HG03045 (cell line): ENCODE measurements around the gene FARS2.

Experiments
- ATAC-seq: cut with Tn5 transposase; IDR thresholded peaks from one replicate; pipeline ENCODE4 v1.9.1; 2021; ENCODE audit warnings: mild to moderate bottlenecking, moderate library complexity; ENCODE audit not compliant: unreplicated experiment

The FARS2 gene

GRCh38 chr6:5524110-5524509 lies 262.8 kb downstream of the FARS2 start:
- ATAC-seq, result no peak

GRCh38 chr6:5525209-5525608 lies 263.9 kb downstream of the FARS2 start:
- ATAC-seq, result no peak

- ATAC-seq, result no peak
Observed at GRCh38 chr6:5529015-5529414, 267.7 kb downstream of the FARS2 start.

GRCh38 chr6:5529733-5530132 lies 268.4 kb downstream of the FARS2 start:
- no peak for ATAC-seq

GRCh38 chr6:5531161-5531560 lies 269.8 kb downstream of the FARS2 start:
- no peak for ATAC-seq

- ATAC-seq, result no peak
Observed at GRCh38 chr6:5531853-5532375, 270.6 kb downstream of the FARS2 start.

- no peak for ATAC-seq
Observed at GRCh38 chr6:5532941-5533340, 271.6 kb downstream of the FARS2 start.

- ATAC-seq, result no peak
Observed at GRCh38 chr6:5534643-5535042, 273.3 kb downstream of the FARS2 start.

GRCh38 chr6:5536644-5537043 lies 275.3 kb downstream of the FARS2 start:
- ATAC-seq, result no peak

- ATAC-seq, result no peak
Observed at GRCh38 chr6:5537132-5537531, 275.8 kb downstream of the FARS2 start.

- ATAC-seq, result no peak
Observed at GRCh38 chr6:5537967-5538366, 276.7 kb downstream of the FARS2 start.

- ATAC-seq, result no peak
Observed at GRCh38 chr6:5540370-5540769, 279.1 kb downstream of the FARS2 start.

GRCh38 chr6:5541025-5541424 lies 279.7 kb downstream of the FARS2 start:
- no peak for ATAC-seq

- ATAC-seq, result no peak
Observed at GRCh38 chr6:5541751-5542432, 280.6 kb downstream of the FARS2 start.

GRCh38 chr6:5547556-5547955 lies 286.2 kb downstream of the FARS2 start:
- ATAC-seq, result no peak

GRCh38 chr6:5550631-5551030 lies 289.3 kb downstream of the FARS2 start:
- ATAC-seq, result no peak

- no peak for ATAC-seq
Observed at GRCh38 chr6:5552243-5552642, 290.9 kb downstream of the FARS2 start.

GRCh38 chr6:5553767-5554166 lies 292.5 kb downstream of the FARS2 start:
- no peak for ATAC-seq

- ATAC-seq, result no peak
Observed at GRCh38 chr6:5554226-5554625, 292.9 kb downstream of the FARS2 start.

- ATAC-seq, result no peak
Observed at GRCh38 chr6:5556011-5556410, 294.7 kb downstream of the FARS2 start.

- no peak for ATAC-seq
Observed at GRCh38 chr6:5557506-5557905, 296.2 kb downstream of the FARS2 start.

GRCh38 chr6:5559651-5560050 lies 298.3 kb downstream of the FARS2 start:
- ATAC-seq, result no peak

GRCh38 chr6:5562277-5562676 lies 301.0 kb downstream of the FARS2 start:
- ATAC-seq, result no peak
